Brain microvascular endothelial cell (primary cell): Measurements from ENCODE around the gene PGLYRP2.

Experiments
- DNase-seq: peaks from one replicate; pipeline ENCODE4 v3.0.0-alpha.2; 2020
- H3K27ac ChIP-seq: fragments of 250-450 bp; sonication (Bioruptor Pico); 2 replicates; pipeline ENCODE4 v1.5.1; 2020; ENCODE audit warnings: mild to moderate bottlenecking, moderate library complexity
- H3K27me3 ChIP-seq: fragments of 250-450 bp; sonication (Bioruptor Pico); replicated peaks from 2 replicates; pipeline ENCODE4 v1.5.1; 2020; ENCODE audit warnings: mild to moderate bottlenecking
- H3K36me3 ChIP-seq: fragments of 250-450 bp; sonication (Bioruptor Pico); replicated peaks from 2 replicates; pipeline ENCODE4 v1.5.1; 2020; ENCODE audit warnings: mild to moderate bottlenecking
- H3K4me3 ChIP-seq: 2 replicates; pipeline ENCODE4 v1.5.1; 2011; ENCODE audit warnings: low read depth, mild to moderate bottlenecking, control low read depth, low read length, moderate library complexity
- CTCF ChIP-seq: IDR thresholded peaks from 2 replicates; pipeline ENCODE4 v1.5.1; 2011; ENCODE audit warnings: low read depth, mild to moderate bottlenecking, moderate library complexity, low read length, control low read depth, inconsistent platforms; ENCODE audit errors: missing control alignments
- in situ Hi-C: cut with HindIII; loops from 2 replicates; pipeline ENCODE4 v1.10.0; 2017; ENCODE audit warnings: low sequenced_read_pairs, low pct_ligation_motif_present

PGLYRP2 gene

GRCh38 chr19:15479391-15480345, at the start of gene PGLYRP2:
TSS of gene PGLYRP2 (minus strand) at chr19:15479501. CDS start at chr19:15479371, 130 bp downstream.
- Histone ChIP-seq H3K27ac (no peak within 1 kb of the TSS), H3K36me3 (no peaks in the 10 kb centered on the region), H3K27me3 (no peaks in the 10 kb centered on the region), H3K4me3 (no peak within 1 kb of the TSS)
- in situ Hi-C loops = no loop called here
- no peak for TF ChIP-seq CTCF
- no peak for DNase-seq

- Histone ChIP-seq H3K4me3 (no peak overlapping the region), H3K36me3 (no peaks in the 10 kb centered on the region), H3K27me3 (no peaks in the 10 kb centered on the region), H3K27ac (no peak overlapping the region)
- no peak for TF ChIP-seq CTCF
- no peak for DNase-seq
- in situ Hi-C loops = no loop called here
These were observed 48.4 kb upstream of the PGLYRP2 start for GRCh38 chr19:15527705-15528104.

GRCh38 chr19:15526408-15526807, 47.1 kb upstream of the PGLYRP2 start:
- Histone ChIP-seq H3K27ac (no peak overlapping the region), H3K36me3 (no peaks in the 10 kb centered on the region), H3K27me3 (no peaks in the 10 kb centered on the region), H3K4me3 (no peak overlapping the region)
- TF ChIP-seq CTCF = no peak
- DNase-seq = no peak
- in situ Hi-C loops = no loop called here

- Histone ChIP-seq H3K27me3 (no peaks in the 10 kb centered on the region), H3K27ac (no peak overlapping the region), H3K4me3 (no peak overlapping the region), H3K36me3 (no peaks in the 10 kb centered on the region)
- in situ Hi-C loops = no loop called here
- DNase-seq = no peak
- TF ChIP-seq CTCF = no peak
These were observed 46.0 kb upstream of the PGLYRP2 start for GRCh38 chr19:15525291-15525690.

- H3K27ac ChIP-seq = no peak overlapping the region
- H3K27me3 ChIP-seq = no peaks in the 10 kb centered on the region
- no peak overlapping the region for H3K4me3 ChIP-seq
- no peak for DNase-seq
- no peak for TF ChIP-seq CTCF
- no peaks in the 10 kb centered on the region for H3K36me3 ChIP-seq
- in situ Hi-C loops = no loop called here
These were observed 45.5 kb upstream of the PGLYRP2 start for GRCh38 chr19:15524781-15525180.
